ENCODE results near the gene NSRP1. TPM values are rescaled to one million over a fixed set of nuclear protein-coding genes. Genes with fewer than 3 reads are reported as not detected.
"Not testable (repeated sequence)": the region's sequence is repeated elsewhere in the genome, so short reads cannot be mapped to it uniquely, and the experiment has no call there.

NSRP1 gene
- total RNA-seq, 1 experiment from 2014 or later = 5.0 TPM

- DNase-seq (ENCODE audit: low spot score) = no peak
Measured at GRCh38 chr17:30222251-30222650, 105.6 kb downstream of the NSRP1 start.

- DNase-seq (ENCODE audit: low spot score) = no peak
Measured at GRCh38 chr17:30222721-30223175, 106.1 kb downstream of the NSRP1 start.

- DNase-seq (ENCODE audit: low spot score) = no peak
Measured at GRCh38 chr17:30224419-30224960, 107.9 kb downstream of the NSRP1 start.

GRCh38 chr17:30225112-30225511, 108.5 kb downstream of the NSRP1 start:
- DNase-seq (ENCODE audit: low spot score) = no peak

GRCh38 chr17:30225919-30226553, 109.4 kb downstream of the NSRP1 start:
- DNase-seq (ENCODE audit: low spot score) = no peak

GRCh38 chr17:30226878-30227277, 110.3 kb downstream of the NSRP1 start:
- DNase-seq (ENCODE audit: low spot score) = no peak

- no peak for DNase-seq (ENCODE audit: low spot score)
Measured at GRCh38 chr17:30228011-30228410, 111.4 kb downstream of the NSRP1 start.

GRCh38 chr17:30229012-30229411, 112.4 kb downstream of the NSRP1 start:
- no peak for DNase-seq (ENCODE audit: low spot score)

GRCh38 chr17:30230009-30230408, 113.4 kb downstream of the NSRP1 start:
- not testable (repeated sequence) for DNase-seq (ENCODE audit: low spot score)

- DNase-seq (ENCODE audit: low spot score) = no peak
Measured at GRCh38 chr17:30230596-30231125, 114.0 kb downstream of the NSRP1 start.

GRCh38 chr17:30232015-30232823, 115.6 kb downstream of the NSRP1 start:
- DNase-seq (ENCODE audit: low spot score) = no peak

GRCh38 chr17:30232824-30233427, 116.3 kb downstream of the NSRP1 start:
- DNase-seq (ENCODE audit: low spot score) = no peak

GRCh38 chr17:30234296-30234695, 117.7 kb downstream of the NSRP1 start:
- DNase-seq (ENCODE audit: low spot score) = no peak

GRCh38 chr17:30234964-30235363, 118.3 kb downstream of the NSRP1 start:
- DNase-seq (ENCODE audit: low spot score) = no peak

GRCh38 chr17:30235386-30236296, 119.0 kb downstream of the NSRP1 start, which contains the start of gene SLC6A4:
Gene SLC6A4, minus strand, starts transcription at chr17:30235697. Its CDS starts 13,739 bp downstream, at chr17:30221958.
- DNase-seq (ENCODE audit: low spot score) = no peak

Other genes starting within 250 kb of the NSRP1 start
- gene SSH2, start 186.6 kb upstream of the NSRP1 start, total RNA-seq (2014; rRNA removed; shearing (Covaris generic)) = 6.5 and 9.4 TPM in 2 replicates
- gene EFCAB5, start 175.2 kb upstream of the NSRP1 start, total RNA-seq (2014; rRNA removed; shearing (Covaris generic)) = 0.58 TPM in 1 of 2 replicates, not detected in the other
- not detected in 2 replicates for gene SLC6A4, start 118.9 kb downstream of the NSRP1 start, total RNA-seq (2014; rRNA removed; shearing (Covaris generic))
- 32.9 and 48.8 TPM in 2 replicates for gene BLMH, start 175.1 kb downstream of the NSRP1 start, total RNA-seq (2014; rRNA removed; shearing (Covaris generic))
- gene TMIGD1, start 217.2 kb downstream of the NSRP1 start, total RNA-seq (2014; rRNA removed; shearing (Covaris generic)) = not detected in 2 replicates